ENCODE data around the gene TBC1D4.

DNA sequence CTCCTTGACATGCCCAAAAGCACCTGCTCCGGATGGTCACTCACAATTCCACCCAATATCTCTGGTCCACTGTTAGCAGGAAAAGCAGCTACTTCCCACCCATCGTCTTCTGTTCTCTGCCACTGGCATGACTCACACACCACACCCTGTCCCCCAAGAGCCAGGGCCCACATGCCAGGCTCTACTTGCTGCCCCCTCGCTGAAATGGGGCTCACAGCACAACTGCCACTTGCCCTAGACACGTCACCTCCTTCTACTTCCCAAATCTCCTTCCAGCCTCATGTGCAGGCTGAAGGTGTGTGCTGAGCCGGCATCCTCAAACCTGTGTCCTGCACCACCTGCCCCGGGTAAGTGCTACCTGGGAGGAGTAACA is 65.0 kb downstream of the TBC1D4 start:
- TF ChIP-seq RCOR1 (IDR thresholded peaks at IDR 0.05; ENCODE audit: low read length) = no peak
- TF ChIP-seq MAX (IDR thresholded peaks at IDR 0.05; ENCODE audit: low read depth) = no peak
- TF ChIP-seq SIN3A (IDR thresholded peaks at IDR 0.05; ENCODE audit: borderline replicate concordance, low read depth, low read length) = no peak
- TF ChIP-seq POLR2AphosphoS5 (IDR thresholded peaks at IDR 0.05; ENCODE audit: low read depth, low read length) = no peak
- TF ChIP-seq, protein P1, sequence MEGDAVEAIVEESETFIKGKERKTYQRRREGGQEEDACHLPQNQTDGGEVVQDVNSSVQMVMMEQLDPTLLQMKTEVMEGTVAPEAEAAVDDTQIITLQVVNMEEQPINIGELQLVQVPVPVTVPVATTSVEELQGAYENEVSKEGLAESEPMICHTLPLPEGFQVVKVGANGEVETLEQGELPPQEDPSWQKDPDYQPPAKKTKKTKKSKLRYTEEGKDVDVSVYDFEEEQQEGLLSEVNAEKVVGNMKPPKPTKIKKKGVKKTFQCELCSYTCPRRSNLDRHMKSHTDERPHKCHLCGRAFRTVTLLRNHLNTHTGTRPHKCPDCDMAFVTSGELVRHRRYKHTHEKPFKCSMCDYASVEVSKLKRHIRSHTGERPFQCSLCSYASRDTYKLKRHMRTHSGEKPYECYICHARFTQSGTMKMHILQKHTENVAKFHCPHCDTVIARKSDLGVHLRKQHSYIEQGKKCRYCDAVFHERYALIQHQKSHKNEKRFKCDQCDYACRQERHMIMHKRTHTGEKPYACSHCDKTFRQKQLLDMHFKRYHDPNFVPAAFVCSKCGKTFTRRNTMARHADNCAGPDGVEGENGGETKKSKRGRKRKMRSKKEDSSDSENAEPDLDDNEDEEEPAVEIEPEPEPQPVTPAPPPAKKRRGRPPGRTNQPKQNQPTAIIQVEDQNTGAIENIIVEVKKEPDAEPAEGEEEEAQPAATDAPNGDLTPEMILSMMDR (IDR thresholded peaks at IDR 0.05) = no peak
- no peak for TF ChIP-seq CHD2 (IDR thresholded peaks at IDR 0.05; ENCODE audit: low read length, partially characterized antibody)
- TF ChIP-seq GATA2 (CRISPR knock-in tag; IDR thresholded peaks at IDR 0.05) = no peak
- TF ChIP-seq MEF2A (IDR thresholded peaks at IDR 0.05; ENCODE audit: borderline replicate concordance, low read depth) = no peak
- no peak for TF ChIP-seq GABPA (IDR thresholded peaks at IDR 0.05; ENCODE audit: low read depth)

Data from SK-N-SH (cell line).